ENCODE data around the gene GRID1.

GRCh38 chr10:86363184-86363832 lies 3.3 kb downstream of the GRID1 start:
- no peak for TF ChIP-seq KAT2B (IDR thresholded peaks at IDR 0.05; ENCODE audit: low read depth, low read length)
- no peak for TF ChIP-seq TFAM (CRISPR knock-in tag; conservative IDR thresholded peaks at IDR 0.05)
- no peak for TF ChIP-seq XRCC5 (IDR thresholded peaks at IDR 0.05; ENCODE audit: low read depth, low read length)
- no peak for TF ChIP-seq NFE2 (IDR thresholded peaks at IDR 0.05; ENCODE audit: low read depth)
- TF ChIP-seq FOXM1 (IDR thresholded peaks at IDR 0.05; ENCODE audit: low read depth): no peak
- no peak for TF ChIP-seq FOXM1 (CRISPR knock-in tag; IDR thresholded peaks at IDR 0.05; ENCODE audit: low read depth)
